Brain microvascular endothelial cell (primary cell): ENCODE results near the gene SLAMF6.
"Not testable (repeated sequence)": the region's sequence is repeated elsewhere in the genome, so short reads cannot be mapped to it uniquely, and the experiment has no call there.

Experiments
- DNase-seq: peaks from one replicate; pipeline ENCODE4 v3.0.0-alpha.2; 2020
- H3K27ac ChIP-seq: fragments of 250-450 bp; sonication (Bioruptor Pico); 2 replicates; pipeline ENCODE4 v1.5.1; 2020; ENCODE audit warnings: mild to moderate bottlenecking, moderate library complexity
- H3K27me3 ChIP-seq: fragments of 250-450 bp; sonication (Bioruptor Pico); replicated peaks from 2 replicates; pipeline ENCODE4 v1.5.1; 2020; ENCODE audit warnings: mild to moderate bottlenecking
- H3K36me3 ChIP-seq: fragments of 250-450 bp; sonication (Bioruptor Pico); replicated peaks from 2 replicates; pipeline ENCODE4 v1.5.1; 2020; ENCODE audit warnings: mild to moderate bottlenecking
- H3K4me3 ChIP-seq: 2 replicates; pipeline ENCODE4 v1.5.1; 2011; ENCODE audit warnings: low read depth, mild to moderate bottlenecking, control low read depth, low read length, moderate library complexity
- in situ Hi-C: cut with HindIII; loops from 2 replicates; pipeline ENCODE4 v1.10.0; 2017; ENCODE audit warnings: low sequenced_read_pairs, low pct_ligation_motif_present
- TF ChIP-seq, protein P1 (sequence below): IDR thresholded peaks from 2 replicates; pipeline ENCODE4 v1.5.1; 2011; ENCODE audit warnings: low read depth, mild to moderate bottlenecking, moderate library complexity, low read length, control low read depth, inconsistent platforms; ENCODE audit errors: missing control alignments

SLAMF6 gene

DNA sequence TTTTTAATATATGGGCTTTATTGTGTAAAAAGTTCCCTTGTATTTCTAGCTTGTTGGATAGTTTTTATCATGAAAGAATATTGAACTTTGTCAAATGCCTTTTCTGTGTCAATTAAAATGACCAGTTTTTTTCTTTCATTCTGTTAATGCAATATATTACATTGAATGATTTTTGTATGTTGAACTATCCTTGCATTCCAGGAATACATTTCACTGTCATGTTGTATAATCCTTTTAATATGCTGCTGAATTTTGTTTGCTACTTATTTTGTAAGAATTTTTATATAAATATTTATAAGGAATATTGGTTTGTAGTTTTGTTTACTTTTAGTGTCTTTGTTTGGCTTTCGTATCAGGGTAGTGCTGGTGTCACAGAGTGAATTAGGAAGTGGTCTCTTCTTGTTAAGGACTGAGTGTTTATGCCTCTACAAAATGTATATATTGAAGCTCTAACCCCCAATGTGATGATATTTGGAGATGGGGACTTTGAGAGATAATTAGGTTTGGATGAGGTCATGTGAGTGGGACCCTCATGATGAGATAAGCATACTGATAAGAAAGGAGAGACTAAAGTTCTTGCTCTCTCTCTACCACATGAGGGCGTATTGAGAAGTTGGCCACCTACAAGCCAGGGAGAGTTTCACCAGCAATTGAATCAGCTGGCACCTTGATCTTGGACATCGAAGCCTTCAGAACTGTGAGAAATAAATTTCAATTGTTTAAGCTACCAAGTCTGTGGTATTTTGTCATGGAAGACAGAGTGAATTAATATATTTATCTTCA is 12.0 kb upstream of the SLAMF6 start:
- H3K36me3 ChIP-seq = no peaks in the 10 kb centered on the region
- no peak overlapping the region for H3K27ac ChIP-seq
- no peaks in the 10 kb centered on the region for H3K27me3 ChIP-seq
- TF ChIP-seq, protein P1, sequence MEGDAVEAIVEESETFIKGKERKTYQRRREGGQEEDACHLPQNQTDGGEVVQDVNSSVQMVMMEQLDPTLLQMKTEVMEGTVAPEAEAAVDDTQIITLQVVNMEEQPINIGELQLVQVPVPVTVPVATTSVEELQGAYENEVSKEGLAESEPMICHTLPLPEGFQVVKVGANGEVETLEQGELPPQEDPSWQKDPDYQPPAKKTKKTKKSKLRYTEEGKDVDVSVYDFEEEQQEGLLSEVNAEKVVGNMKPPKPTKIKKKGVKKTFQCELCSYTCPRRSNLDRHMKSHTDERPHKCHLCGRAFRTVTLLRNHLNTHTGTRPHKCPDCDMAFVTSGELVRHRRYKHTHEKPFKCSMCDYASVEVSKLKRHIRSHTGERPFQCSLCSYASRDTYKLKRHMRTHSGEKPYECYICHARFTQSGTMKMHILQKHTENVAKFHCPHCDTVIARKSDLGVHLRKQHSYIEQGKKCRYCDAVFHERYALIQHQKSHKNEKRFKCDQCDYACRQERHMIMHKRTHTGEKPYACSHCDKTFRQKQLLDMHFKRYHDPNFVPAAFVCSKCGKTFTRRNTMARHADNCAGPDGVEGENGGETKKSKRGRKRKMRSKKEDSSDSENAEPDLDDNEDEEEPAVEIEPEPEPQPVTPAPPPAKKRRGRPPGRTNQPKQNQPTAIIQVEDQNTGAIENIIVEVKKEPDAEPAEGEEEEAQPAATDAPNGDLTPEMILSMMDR = no peak
- DNase-seq = no peak
- in situ Hi-C loops = no loop called here
- no peak overlapping the region for H3K4me3 ChIP-seq

DNA sequence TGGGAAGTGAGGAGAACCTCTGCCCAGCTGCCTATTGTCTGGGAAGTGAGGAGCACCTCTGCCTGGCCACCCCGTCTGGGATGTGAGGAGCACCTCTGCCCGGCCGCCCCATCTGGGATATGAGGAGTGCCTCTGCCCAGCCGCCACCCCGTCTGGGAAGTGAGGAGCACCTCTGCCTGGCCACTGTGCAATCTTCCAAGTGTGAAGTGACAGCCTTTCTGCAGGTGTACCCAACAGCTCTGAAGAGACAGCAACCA is 9.4 kb upstream of the SLAMF6 start:
- H3K27ac ChIP-seq, H3K27me3 ChIP-seq, H3K4me3 ChIP-seq, in situ Hi-C loops, H3K36me3 ChIP-seq, DNase-seq: not testable (repeated sequence)

DNA sequence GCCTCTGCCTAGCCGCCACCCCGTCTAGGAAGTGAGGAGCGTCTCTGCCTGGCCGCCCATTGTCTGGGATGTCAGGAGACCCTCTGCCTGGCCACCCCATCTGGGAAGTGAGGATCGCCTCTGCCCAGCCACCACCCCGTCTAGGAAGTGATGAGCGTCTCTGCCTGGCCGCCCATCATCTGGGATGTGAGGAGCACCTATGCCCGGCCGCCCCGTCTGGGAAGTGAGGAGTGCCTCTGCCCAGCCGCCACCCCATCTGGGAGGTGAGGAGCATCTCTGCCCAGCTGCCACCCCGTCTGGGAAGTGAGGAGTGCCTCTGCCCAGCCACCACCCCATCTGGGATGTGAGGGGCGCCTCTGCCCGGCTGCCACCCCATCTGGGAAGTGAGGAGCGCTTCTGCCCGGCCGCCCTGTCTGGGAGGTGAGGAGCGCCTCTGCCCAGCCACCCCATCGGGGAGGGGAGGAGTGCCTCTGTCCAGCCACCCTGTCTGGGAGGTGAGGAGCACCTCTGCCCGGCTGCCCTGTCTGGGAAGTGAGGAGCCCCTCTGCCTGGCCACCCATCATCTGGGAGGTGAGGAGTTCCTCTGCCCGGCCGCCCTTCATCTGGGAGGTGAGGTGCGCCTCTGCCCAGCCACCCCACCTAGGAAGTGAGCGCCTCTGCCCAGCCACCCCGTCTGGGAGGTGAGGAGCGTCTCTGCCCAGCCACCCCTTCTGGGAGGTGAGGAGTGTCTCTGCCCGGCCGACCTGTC is 8.9 kb upstream of the SLAMF6 start:
- in situ Hi-C loops, H3K27ac ChIP-seq, H3K4me3 ChIP-seq, H3K27me3 ChIP-seq, H3K36me3 ChIP-seq, DNase-seq: not testable (repeated sequence)

DNA sequence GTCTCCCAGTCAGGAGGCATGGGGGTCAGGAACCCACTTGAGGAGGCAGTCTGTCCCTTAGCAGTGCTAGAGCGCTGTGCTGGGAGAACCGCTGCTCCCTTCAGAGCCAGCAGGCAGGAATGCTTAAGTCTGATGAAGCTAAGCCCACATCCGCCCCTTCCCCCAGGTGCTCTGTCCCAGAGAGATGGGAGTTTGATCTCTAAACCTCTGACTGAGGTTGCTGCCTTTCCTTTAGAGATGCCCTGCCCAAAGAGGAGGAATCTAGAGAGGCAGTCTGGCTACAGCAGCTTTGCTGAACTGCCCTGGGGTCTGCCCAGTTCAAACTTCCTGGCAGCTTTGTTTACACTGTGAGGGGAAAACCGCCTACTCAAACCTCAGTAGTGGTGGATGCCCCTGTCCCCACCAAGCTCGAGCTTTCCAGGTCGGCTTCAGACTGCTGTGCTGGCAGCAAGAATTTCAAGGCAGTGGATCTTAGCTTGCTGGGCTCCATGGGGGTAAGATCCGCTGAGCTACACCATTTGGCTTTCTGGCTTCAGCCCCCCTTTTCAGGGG is 6.4 kb upstream of the SLAMF6 start:
- H3K27ac ChIP-seq, H3K4me3 ChIP-seq, in situ Hi-C loops, DNase-seq, H3K27me3 ChIP-seq, H3K36me3 ChIP-seq: not testable (repeated sequence)

DNA sequence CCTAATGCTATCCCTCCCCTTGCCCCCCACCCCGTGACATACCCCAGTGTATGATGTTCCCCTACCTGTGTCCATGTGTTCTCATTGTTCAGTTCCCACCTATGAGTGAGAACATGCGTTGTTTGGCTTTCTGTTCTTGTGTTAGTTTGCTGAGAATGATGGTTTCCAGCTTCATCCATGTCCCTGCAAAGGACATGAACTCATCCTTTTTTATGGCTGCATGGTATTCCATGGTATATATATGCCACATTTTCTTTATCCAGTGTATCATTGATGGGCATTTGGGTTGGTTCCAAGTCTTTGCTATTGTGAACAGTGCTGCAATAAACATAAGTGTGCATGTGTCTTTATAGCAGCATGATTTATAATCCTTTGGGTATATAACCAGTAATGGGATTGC is 734 bp upstream of the SLAMF6 start:
- H3K27ac ChIP-seq, H3K4me3 ChIP-seq, H3K27me3 ChIP-seq, in situ Hi-C loops, DNase-seq, H3K36me3 ChIP-seq: not testable (repeated sequence)

DNA sequence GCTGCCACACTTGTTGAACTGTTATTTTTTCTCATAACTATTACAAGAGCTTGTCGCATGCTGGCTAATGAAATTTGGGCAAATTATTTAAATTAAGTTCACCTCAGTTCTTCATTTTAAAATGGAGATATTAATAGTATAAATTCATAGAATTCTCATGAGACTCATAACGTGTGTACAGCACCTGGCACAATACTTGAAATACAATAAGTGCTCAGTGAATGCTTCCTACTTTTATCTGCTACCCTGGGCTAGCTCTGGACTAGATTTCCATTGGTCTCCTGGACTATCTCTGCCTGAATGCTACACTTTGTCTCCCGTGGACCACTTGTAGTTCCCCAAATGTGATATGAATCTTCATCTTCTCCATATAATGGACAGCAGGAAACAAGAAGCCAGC is 919 bp downstream of the SLAMF6 start:
- in situ Hi-C loops = no loop called here
- no peak for DNase-seq
- H3K27ac ChIP-seq = no peak overlapping the region

DNA sequence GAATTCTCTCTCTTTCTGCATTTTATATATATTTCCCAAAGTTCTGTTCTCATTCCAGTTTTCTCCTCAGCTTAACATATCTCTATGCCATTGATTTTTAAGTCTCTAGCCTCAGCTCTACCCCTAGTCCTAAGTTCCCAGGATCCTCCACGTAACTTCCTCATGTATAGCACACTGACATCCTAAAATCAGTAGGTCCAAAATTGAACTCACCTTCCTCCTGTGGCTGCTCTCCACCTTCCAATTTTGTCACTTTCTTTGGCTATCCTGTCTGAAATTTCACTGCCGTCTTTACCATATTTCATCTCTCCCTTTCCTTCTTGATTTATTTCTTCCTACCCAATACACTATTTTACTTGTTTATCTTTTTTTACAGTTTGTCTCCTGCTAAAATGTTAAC is 1.5 kb downstream of the SLAMF6 start:
- Histone ChIP-seq H3K36me3 (no peaks in the 10 kb centered on the region), H3K27me3 (no peaks in the 10 kb centered on the region), H3K4me3 (no peak overlapping the region), H3K27ac (no peak overlapping the region)
- no peak for DNase-seq
- in situ Hi-C loops = no loop called here
- TF ChIP-seq, protein P1 = no peak

More for the DNA sequence above, 919 bp downstream of the SLAMF6 start:
- H3K4me3 ChIP-seq = no peak overlapping the region
- no peaks in the 10 kb centered on the region for H3K36me3 ChIP-seq
- H3K27me3 ChIP-seq = no peaks in the 10 kb centered on the region
- TF ChIP-seq, protein P1 = no peak
